HCT116 (cell line): ENCODE results near the gene PDLIM7. TPM values are rescaled to one million over a fixed set of nuclear protein-coding genes. Genes with fewer than 3 reads are reported as not detected.

Experiments used
- ATAC-seq: fragments of 200-7000 bp; cut with Tn5 transposase; 2 replicates; pipeline ENCODE4 v1.9.1; 2020; ENCODE audit warnings: mild to moderate bottlenecking, moderate library complexity
- BruUV-seq: library from RNA; stranded (reverse); fragments of 400-500 nt; replicated peaks from 2 replicates; lab custom pipeline; 2021; lab: Mats Ljungman, UMichigan
- CTCF ChIA-PET: fragments of 300-600 bp; sonication (Branson Sonifier 250); formaldehyde crosslinking; loops from one replicate; lab custom pipeline; 2021; ENCODE audit warnings: antibody characterized with exemption; lab: Charles Lee
- POLR2A ChIA-PET: fragments of 300-600, 350-600 bp; sonication (Branson Sonifier 250); formaldehyde crosslinking; loops from one replicate; lab custom pipeline; 2021; ENCODE audit warnings: antibody characterized with exemption; lab: Charles Lee
- RAD21 ChIA-PET, 2 experiments: fragments of 300-600 bp; sonication (Branson Sonifier 250); formaldehyde crosslinking; loops; one replicate each; lab custom pipeline; 2023; ENCODE audit warnings: low total read pairs in 2 of 2; ENCODE audit not compliant: uncharacterized antibody in 2 of 2, unreplicated experiment in 2 of 2, low non-redundant PET in 1 of 2; lab: Charles Lee
- DNase-seq: peaks from one replicate; pipeline ENCODE4 v3.0.0-alpha.2; 2010; ENCODE audit warnings: low read depth, low spot score
- H2AFZ ChIP-seq: fragments of 200-600 bp; shearing (Covaris generic), sonication (generic); 2 replicates; pipeline ENCODE4 v1.6.1; 2017; ENCODE audit warnings: low read depth, mixed run types, mixed read lengths, antibody characterized with exemption, low read length; ENCODE audit not compliant: poor library complexity, severe bottlenecking
- H3K27ac ChIP-seq: 2 replicates; pipeline ENCODE4 v1.5.1; 2012; ENCODE audit warnings: low read depth, low read length
- H3K27me3 ChIP-seq: fragments of 200-600 bp; sonication (generic); 2 replicates; pipeline ENCODE4 v1.6.1; 2016; ENCODE audit warnings: mixed run types, low read length, mixed read lengths; ENCODE audit not compliant: insufficient read depth
- H3K36me3 ChIP-seq, 2 experiments: fragments of 200-500 bp in 1 of 2; fragments of 200-600 bp in 1 of 2; sonication (Bioruptor generic) in 1 of 2; sonication (generic) in 1 of 2; 2 replicates each; pipeline versions ENCODE4 v1.5.1 to v1.6.1; 2014 to 2016; ENCODE audit warnings: low read length in 2 of 2, inconsistent platforms in 1 of 2, mixed read lengths in 1 of 2, mixed run types in 1 of 2; ENCODE audit not compliant: insufficient read depth in 2 of 2, control insufficient read depth in 1 of 2
- H3K4me1 ChIP-seq, 2 experiments: fragments of 200-600 bp in 1 of 2; sonication (generic) in 1 of 2; 2 replicates each; pipeline versions ENCODE4 v1.5.1 to v1.6.1; 2012 to 2017; ENCODE audit warnings: low read length in 2 of 2, inconsistent platforms in 1 of 2, mild to moderate bottlenecking in 1 of 2, mixed read lengths in 1 of 2, mixed run types in 1 of 2, moderate library complexity in 1 of 2; ENCODE audit not compliant: insufficient read depth in 2 of 2, control insufficient read depth in 1 of 2
- H3K4me2 ChIP-seq: fragments of 200-600 bp; sonication (generic); 2 replicates; pipeline ENCODE4 v1.6.1; 2017; ENCODE audit warnings: mixed run types, low read length, mixed read lengths
- H3K4me3 ChIP-seq, 2 experiments: fragments of 200-600 bp in 1 of 2; sonication (generic) in 1 of 2; replicated peaks in 1 of 2; 2 replicates each; pipeline ENCODE4 v1.5.1; 2011 to 2016; ENCODE audit warnings: low read length in 2 of 2, control low read depth in 1 of 2, low read depth in 1 of 2, mild to moderate bottlenecking in 1 of 2, mixed read lengths in 1 of 2, mixed run types in 1 of 2
- H3K79me2 ChIP-seq: fragments of 200-600 bp; sonication (generic); 2 replicates; pipeline ENCODE4 v1.6.1; 2017; ENCODE audit warnings: mild to moderate bottlenecking, mixed run types, low read length, moderate library complexity, mixed read lengths; ENCODE audit not compliant: insufficient read depth
- H3K9ac ChIP-seq: fragments of 200-600 bp; sonication (generic); 2 replicates; pipeline ENCODE4 v1.6.1; 2016; ENCODE audit warnings: low read length, mixed read lengths
- H3K9me2 ChIP-seq: fragments of 200-600 bp; sonication (generic), shearing (Covaris generic); 2 replicates; pipeline ENCODE4 v1.6.1; 2017; ENCODE audit warnings: mixed run types, mild to moderate bottlenecking, moderate library complexity; ENCODE audit not compliant: insufficient read depth
- H3K9me3 ChIP-seq, 2 experiments: fragments of 200-500 bp in 1 of 2; fragments of 200-600 bp in 1 of 2; sonication (Bioruptor generic) in 1 of 2; sonication (generic) in 1 of 2; 2 replicates each; pipeline ENCODE4 v1.6.1; 2014 to 2017; ENCODE audit warnings: low read length in 2 of 2, mixed read lengths in 2 of 2, inconsistent platforms in 1 of 2, low read depth in 1 of 2, mild to moderate bottlenecking in 1 of 2, mixed run types in 1 of 2, moderate library complexity in 1 of 2; ENCODE audit not compliant: control insufficient read depth in 1 of 2, insufficient read depth in 1 of 2
- H4K20me1 ChIP-seq: fragments of 200-600 bp; sonication (generic), shearing (Covaris generic); 2 replicates; pipeline ENCODE4 v1.6.1; 2017; ENCODE audit warnings: mixed run types, mild to moderate bottlenecking, moderate library complexity; ENCODE audit not compliant: insufficient read depth
- CBX3 ChIP-seq: IDR thresholded peaks from 2 replicates; pipeline ENCODE4 v1.6.1; 2012; ENCODE audit warnings: low read depth
- CEBPB ChIP-seq: IDR thresholded peaks from 2 replicates; pipeline ENCODE4 v1.6.1; 2012; ENCODE audit warnings: low read depth
- CTCF ChIP-seq, 3 experiments: fragments of 200-600 bp in 1 of 3; sonication (generic) in 1 of 3; IDR thresholded peaks in 2 of 3; conservative IDR thresholded peaks in 1 of 3; 2 replicates each; pipeline ENCODE4 v1.5.1; 2012 to 2017; ENCODE audit warnings: low read depth in 2 of 3, low read length in 2 of 3, antibody characterized with exemption in 1 of 3, borderline replicate concordance in 1 of 3, control low read depth in 1 of 3, mild to moderate bottlenecking in 1 of 3, mixed read lengths in 1 of 3, mixed run types in 1 of 3, moderate library complexity in 1 of 3; ENCODE audit not compliant: insufficient read depth in 1 of 3
- EGR1 ChIP-seq: IDR thresholded peaks from 2 replicates; pipeline ENCODE4 v1.6.1; 2012; ENCODE audit warnings: low read depth
- ELF1 ChIP-seq: IDR thresholded peaks from 2 replicates; pipeline ENCODE4 v1.6.1; 2012; ENCODE audit warnings: low read depth, borderline replicate concordance
- EZH2 ChIP-seq: fragments of 200-600 bp; sonication (generic); IDR thresholded peaks from 2 replicates; pipeline ENCODE4 v1.6.1; 2017; ENCODE audit warnings: antibody characterized with exemption, mixed run types
- MAX ChIP-seq: IDR thresholded peaks from 2 replicates; pipeline ENCODE4 v1.6.1; 2012
- REST ChIP-seq: IDR thresholded peaks from 2 replicates; pipeline ENCODE4 v1.6.1; 2012; ENCODE audit warnings: low read depth
- SIN3A ChIP-seq: IDR thresholded peaks from 2 replicates; pipeline ENCODE4 v1.6.1; 2012; ENCODE audit warnings: low read depth
- SP1 ChIP-seq: IDR thresholded peaks from 2 replicates; pipeline ENCODE4 v1.6.1; 2012; ENCODE audit warnings: low read depth
- SRF ChIP-seq: IDR thresholded peaks from 2 replicates; pipeline ENCODE4 v1.6.1; 2012; ENCODE audit warnings: low read depth
- TCF7L2 ChIP-seq: IDR thresholded peaks from 2 replicates; pipeline ENCODE4 v1.7.0; 2011; ENCODE audit warnings: borderline replicate concordance, inconsistent platforms; ENCODE audit not compliant: insufficient read depth, insufficient read length; ENCODE audit errors: extremely low read depth
- YY1 ChIP-seq: IDR thresholded peaks from 2 replicates; pipeline ENCODE4 v1.6.1; 2011; ENCODE audit warnings: low read length, low read depth, moderate library complexity, mild to moderate bottlenecking; ENCODE audit not compliant: insufficient replicate concordance; ENCODE audit errors: extremely low read depth
- ZBTB33 ChIP-seq: IDR thresholded peaks from 2 replicates; pipeline ENCODE4 v1.6.1; 2011; ENCODE audit warnings: mild to moderate bottlenecking, low read length, moderate library complexity; ENCODE audit not compliant: insufficient replicate concordance; ENCODE audit errors: extremely low read depth
- ZFX ChIP-seq: fragments of 450-650 bp; IDR thresholded peaks from 2 replicates; pipeline ENCODE4 v1.6.1; 2017
- ZNF274 ChIP-seq: fragments of 200-500 bp; sonication (Bioruptor generic); IDR thresholded peaks from 2 replicates; pipeline ENCODE4 v1.6.1; 2014; ENCODE audit warnings: mild to moderate bottlenecking, low read depth, low read length, inconsistent platforms
- intact Hi-C: fragments of 100-400 bp; cut with micrococcal nuclease; formaldehyde crosslinking; loops from 2 replicates; pipeline ENCODE4 v1.10.0; 2022
- total RNA-seq: library from RNA; stranded (reverse); gene quantifications from one replicate; pipeline ENCODE4 v1.2.1, GENCODE V29; 2021; ENCODE audit not compliant: unreplicated experiment

PDLIM7 gene
- total RNA-seq, 1 experiment from 2014 or later, result 153 TPM

GRCh38 chr5:177487144-177487543 lies 10.3 kb downstream of the PDLIM7 start:
- POLR2A ChIA-PET, result interaction anchor here (0.6 to 0.9 kb wide), 2 partner anchors 9 kb away, joined by 3 to 5 read pairs; no protein-coding TSS in a partner anchor
- no peak for TF ChIP-seq REST
- TF ChIP-seq EGR1, result no peak
- no peak for TF ChIP-seq SRF
- no peak for TF ChIP-seq TCF7L2
- no peak for TF ChIP-seq MAX
- no peak for TF ChIP-seq CBX3
- no peak for TF ChIP-seq ZFX
- TF ChIP-seq CEBPB, result no peak
- no peak for TF ChIP-seq SIN3A
- no peak for TF ChIP-seq ELF1
- TF ChIP-seq ZBTB33, result no peak
- no peak for TF ChIP-seq SP1
- TF ChIP-seq EZH2, result no peak
- TF ChIP-seq YY1, result no peak
- no peak for TF ChIP-seq CTCF (IDR thresholded peaks at IDR 0.05 in 2 of 3, conservative IDR thresholded peaks at IDR 0.05 in 1 of 3; ENCODE audit: borderline replicate concordance in 1 of 3, insufficient read depth in 1 of 3, low read depth in 2 of 3, low read length in 2 of 3)
- TF ChIP-seq ZNF274, result no peak
- BruUV-seq, result no TSS peak
- H4K20me1 ChIP-seq, result peaks cover 4% of the 10 kb centered on the region; the same call in 1 of the 2 replicates
- DNase-seq (no peak), ATAC-seq (no peak)
- peaks cover 16 to 40% of the 10 kb centered on the region in 2 experiments; a peak in 3 of 4 replicates for H3K36me3 ChIP-seq
- no peak overlapping the region for H2AFZ ChIP-seq
- H3K27ac ChIP-seq, result no peak overlapping the region
- peaks cover 0 to 13% of the 10 kb centered on the region in 2 experiments; a peak in 2 of 4 replicates for H3K4me1 ChIP-seq
- H3K9ac ChIP-seq, result no peak overlapping the region
- peaks cover 21% of the 10 kb centered on the region; the same call in 1 of the 2 replicates for H3K79me2 ChIP-seq
- H3K4me3 ChIP-seq, result no peak overlapping the region
- RAD21 ChIA-PET, result no interaction called here
- intact Hi-C loops, result no loop called here
- H3K9me3 ChIP-seq, result no peaks in the 10 kb centered on the region
- H3K9me2 ChIP-seq, result no peaks in the 10 kb centered on the region
- H3K27me3 ChIP-seq, result no peaks in the 10 kb centered on the region
- CTCF ChIA-PET, result no interaction called here
- no peak overlapping the region for H3K4me2 ChIP-seq
